ENCODE measurements around the gene HABP4. TPM values are rescaled to one million over a fixed set of nuclear protein-coding genes. Genes with fewer than 3 reads are reported as not detected.
A peak's percentile ranks its signal among the peaks of the same experiment; 100 is the strongest.

HABP4 gene
- total RNA-seq (10 to 100 TPM; 20.8 to 30.4 (median 25.9) TPM), polyA plus RNA-seq (10 to 100 TPM; 21.2 to 25.1 TPM)
- long read RNA-seq, donor 1, transcript HABP4-201 (8 exons, 2,615 nt), result major isoform, 113 of 130 reads
- long read RNA-seq, donor 1, partial matches to known transcripts, result 1 of 130 reads
- long read RNA-seq, donor 1, other reads (novel, unspliced or antisense), result 16 of 130 reads
- long read RNA-seq, donor 2, transcript HABP4-201 (8 exons, 2,615 nt), result major isoform, 116 of 133 reads
- long read RNA-seq, donor 2, partial matches to known transcripts, result 8 of 133 reads
- long read RNA-seq, donor 2, other reads (novel, unspliced or antisense), result 8 of 133 reads
- long read RNA-seq, donor 3, partial matches to known transcripts, result 2 of 4 reads
- long read RNA-seq, donor 3, other reads (novel, unspliced or antisense), result 1 of 4 reads

DNA sequence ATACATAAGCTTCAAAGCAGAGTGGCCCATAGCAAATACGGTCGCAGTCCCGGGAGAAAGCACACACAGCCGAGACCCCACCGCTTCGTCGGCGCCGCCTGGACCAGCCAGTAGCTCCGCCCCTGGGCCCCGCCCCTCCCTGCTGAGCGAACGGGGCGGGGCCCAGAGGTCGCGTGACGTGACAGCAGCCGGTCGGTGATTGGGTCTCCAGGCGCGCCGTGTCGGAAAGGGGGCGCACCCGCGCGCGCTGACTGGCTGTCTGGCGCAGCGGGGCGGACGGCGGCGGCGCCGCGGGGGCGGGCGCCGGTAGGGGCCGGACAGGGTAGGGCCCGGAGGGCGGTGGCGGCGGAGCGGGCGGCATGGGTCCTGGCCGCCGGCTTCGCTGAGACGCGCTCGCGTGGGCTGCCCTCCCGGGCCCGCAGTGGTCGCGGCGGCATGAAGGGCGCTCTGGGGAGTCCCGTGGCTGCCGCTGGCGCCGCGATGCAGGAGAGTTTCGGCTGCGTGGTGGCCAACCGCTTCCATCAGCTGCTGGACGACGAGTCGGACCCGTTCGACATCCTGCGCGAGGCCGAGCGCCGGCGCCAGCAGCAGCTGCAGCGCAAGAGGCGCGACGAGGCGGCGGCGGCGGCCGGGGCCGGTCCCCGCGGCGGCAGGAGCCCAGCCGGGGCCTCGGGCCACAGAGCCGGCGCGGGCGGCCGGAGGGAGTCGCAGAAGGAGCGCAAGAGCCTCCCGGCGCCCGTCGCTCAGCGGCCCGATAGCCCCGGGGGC is at the start of gene HABP4:
HABP4 (plus strand) TSS at position 325 of the 768 bp plus-strand sequence; CDS start at position 436, 111 bp downstream.
- Histone ChIP-seq H3K4me1 (peaks cover 0 to 33% (median 11%) of the 10 kb centered on the region in 9 donors), H3K27ac (peak within 1 kb of the TSS; percentile 53 to 94 (median 84)), H3K9me3 (no peaks in the 10 kb centered on the region), H3K27me3 (peaks cover 0 to 30% (median 0%) of the 10 kb centered on the region in 7 donors), H3K36me3 (no peaks in the 10 kb centered on the region), H3K4me3 (peak within 1 kb of the TSS; percentile 68 to 97 (median 84))
- TF ChIP-seq CTCF (IDR thresholded peaks at IDR 0.05), result peak in 1 of 9 donors; percentile 40
- DNase-seq (peak; percentile 96 to 98), ATAC-seq (peak; percentile 99 to 100 (median 99))
- intact Hi-C loops (cut with DNase I), result loop anchor here in 9 of 10 donors (1.0 to 10.0 kb wide), 16 partner anchors 29 to 217 kb away; partner anchors contain the start of genes PRXL2C (in 5 of the 9), ZNF367 (in 4 of the 9), CDC14B (in 1 of the 9) and SLC35D2 (in 1 of the 9)
- 0% methylated on average over 78 to 108 of the region's 108 CpGs for whole genome bisulfite sequencing, 2 donors

GRCh38 chr9:96408409-96409280 is 41.3 kb upstream of the HABP4 start:
- ATAC-seq, result no peak
- H3K27ac ChIP-seq, result no peak overlapping the region
- intact Hi-C loops (cut with DNase I), result no loop called here
- peaks cover 0 to 16% (median 3%) of the 10 kb centered on the region in 9 donors for H3K4me1 ChIP-seq
- WGBS, 2 donors, result 76 to 86% methylated on average over 9 of the region's 9 CpGs
- no peaks in the 10 kb centered on the region for H3K36me3 ChIP-seq
- H3K4me3 ChIP-seq, result no peak overlapping the region
- no peaks in the 10 kb centered on the region for H3K9me3 ChIP-seq
- H3K27me3 ChIP-seq, result no peaks in the 10 kb centered on the region
- no peak for DNase-seq
- TF ChIP-seq CTCF (IDR thresholded peaks at IDR 0.05), result no peak

GRCh38 chr9:96411129-96411838 is 38.7 kb upstream of the HABP4 start:
- no peaks in the 10 kb centered on the region for H3K9me3 ChIP-seq
- H3K4me1 ChIP-seq, result peaks cover 0 to 29% (median 4%) of the 10 kb centered on the region in 9 donors
- no peaks in the 10 kb centered on the region for H3K27me3 ChIP-seq
- no peak for TF ChIP-seq CTCF (IDR thresholded peaks at IDR 0.05)
- 96 to 97% methylated on average over 5 of the region's 5 CpGs for WGBS, 2 donors
- no peaks in the 10 kb centered on the region for H3K36me3 ChIP-seq
- no peak for ATAC-seq
- no peak overlapping the region for H3K4me3 ChIP-seq
- no peak for DNase-seq
- intact Hi-C loops (cut with DNase I), result loop anchor here in 2 of 10 donors (10.0 kb wide), 2 partner anchors 86 to 244 kb away; partner anchors contain the start of gene PRXL2C (in 1 of the 2)
- no peak overlapping the region for H3K27ac ChIP-seq

All from heart right ventricle (tissue), 16 donors.